HepG2 (cell line): Measurements from ENCODE around the gene TNNT1. TPM values are rescaled to one million over a fixed set of nuclear protein-coding genes. Genes with fewer than 3 reads are reported as not detected.
A peak's percentile ranks its signal among the peaks of the same experiment; 100 is the strongest.

Experiments used
- AGO2 ChIP-seq: fragments of 200-400 bp; formaldehyde crosslinking; optimal IDR thresholded peaks from 2 replicates; pipeline ENCODE3; 2017; ENCODE audit warnings: mild to moderate bottlenecking, low read depth, low read length, moderate library complexity
- CBFB ChIP-seq: sonication (generic); formaldehyde crosslinking; IDR thresholded peaks from 2 replicates; pipeline ENCODE4 v1.4.0; 2020; ENCODE audit warnings: missing genetic modification reagents
- CREBL2 ChIP-seq: sonication (generic); formaldehyde crosslinking; IDR thresholded peaks from 2 replicates; pipeline ENCODE4 v1.8.1; 2023; ENCODE audit warnings: missing genetic modification reagents, mild to moderate bottlenecking, borderline replicate concordance
- FOXP1 ChIP-seq, 2 experiments: fragments of 450-650 bp in 1 of 2; IDR thresholded peaks; 2 replicates each; pipeline ENCODE4 v1.6.1; 2017 to 2018; ENCODE audit warnings: antibody characterized with exemption in 1 of 2
- HHEX ChIP-seq: IDR thresholded peaks from 2 replicates; pipeline ENCODE4 v1.6.1; 2016; ENCODE audit warnings: control low read depth
- HOXA9 ChIP-seq: sonication (generic); formaldehyde crosslinking; IDR thresholded peaks from 2 replicates; pipeline ENCODE4 v1.8.1; 2022; ENCODE audit warnings: missing genetic modification reagents, mild to moderate bottlenecking, moderate library complexity, borderline replicate concordance
- LCORL ChIP-seq, 2 experiments: fragments of 450-650 bp in 1 of 2; sonication (generic) in 1 of 2; formaldehyde crosslinking in 1 of 2; IDR thresholded peaks; 2 replicates each; pipeline versions ENCODE4 v1.5.0 to v1.6.1; 2017 to 2020; ENCODE audit warnings: antibody characterized with exemption in 1 of 2, missing genetic modification reagents in 1 of 2
- MAF1 ChIP-seq: sonication (generic); formaldehyde crosslinking; IDR thresholded peaks from 2 replicates; pipeline ENCODE4 v1.5.0; 2020; ENCODE audit warnings: missing genetic modification reagents, borderline replicate concordance
- NFATC3 ChIP-seq: sonication (generic); formaldehyde crosslinking; IDR thresholded peaks from 2 replicates; pipeline ENCODE4 v1.5.1; 2020; ENCODE audit warnings: mild to moderate bottlenecking, missing genetic modification reagents
- SIN3B ChIP-seq: fragments of 150-350 bp; IDR thresholded peaks from 2 replicates; pipeline ENCODE4 v1.6.1; 2014; ENCODE audit warnings: low read length
- SRF ChIP-seq: IDR thresholded peaks from 2 replicates; pipeline ENCODE4 v1.6.1; 2011; ENCODE audit warnings: mild to moderate bottlenecking, low read depth, low read length, moderate library complexity
- SRSF4 ChIP-seq: fragments of 200-400 bp; formaldehyde crosslinking; IDR thresholded peaks from one replicate; pipeline ENCODE4 v1.6.1; 2018; ENCODE audit warnings: mild to moderate bottlenecking, low read depth, low read length, moderate library complexity; ENCODE audit not compliant: poor library complexity, severe bottlenecking
- SRY ChIP-seq: sonication (generic); formaldehyde crosslinking; IDR thresholded peaks from 2 replicates; pipeline ENCODE4 v1.8.0; 2022; ENCODE audit warnings: mild to moderate bottlenecking, missing genetic modification reagents
- TMF1 ChIP-seq: sonication (generic); formaldehyde crosslinking; IDR thresholded peaks from 2 replicates; pipeline ENCODE4 v1.8.1; 2022; ENCODE audit warnings: low read depth, missing genetic modification reagents
- XRCC5 ChIP-seq: fragments of 200-400 bp; formaldehyde crosslinking; optimal IDR thresholded peaks from 2 replicates; pipeline ENCODE3; 2017; ENCODE audit warnings: mild to moderate bottlenecking, low read length
- ZFP37 ChIP-seq: sonication (generic); formaldehyde crosslinking; IDR thresholded peaks from 2 replicates; pipeline ENCODE4 v1.4.0; 2020; ENCODE audit warnings: missing genetic modification reagents, borderline replicate concordance
- ZFP62 ChIP-seq: sonication (generic); formaldehyde crosslinking; IDR thresholded peaks from 2 replicates; pipeline ENCODE4 v1.4.0; 2020; ENCODE audit warnings: missing genetic modification reagents
- ZFP90 ChIP-seq: sonication (generic); formaldehyde crosslinking; IDR thresholded peaks from 2 replicates; pipeline ENCODE4 v1.8.0; 2022; ENCODE audit warnings: missing genetic modification reagents, mild to moderate bottlenecking, inconsistent platforms, borderline replicate concordance
- ZMYM2 ChIP-seq: sonication (generic); formaldehyde crosslinking; IDR thresholded peaks from 2 replicates; pipeline ENCODE4 v1.8.0; 2022; ENCODE audit warnings: mild to moderate bottlenecking, missing genetic modification reagents
- ZNF225 ChIP-seq: sonication (generic); formaldehyde crosslinking; IDR thresholded peaks from 2 replicates; pipeline ENCODE4 v1.4.0; 2020; ENCODE audit warnings: mild to moderate bottlenecking, missing genetic modification reagents
- ZNF253 ChIP-seq: sonication (generic); formaldehyde crosslinking; IDR thresholded peaks from 2 replicates; pipeline ENCODE4 v1.8.0; 2022; ENCODE audit warnings: mild to moderate bottlenecking, missing genetic modification reagents, borderline replicate concordance
- ZNF3 ChIP-seq: IDR thresholded peaks from 2 replicates; pipeline ENCODE4 v1.7.0; 2017; ENCODE audit warnings: inconsistent platforms
- ZNF652 ChIP-seq: IDR thresholded peaks from 2 replicates; pipeline ENCODE4 v1.6.1; 2016; ENCODE audit warnings: low read depth, borderline replicate concordance
- ZNF670 ChIP-seq: sonication (generic); formaldehyde crosslinking; IDR thresholded peaks from 2 replicates; pipeline ENCODE4 v1.8.0; 2022; ENCODE audit warnings: mild to moderate bottlenecking, missing genetic modification reagents, borderline replicate concordance
- ZNF790 ChIP-seq: sonication (generic); formaldehyde crosslinking; IDR thresholded peaks from 2 replicates; pipeline ENCODE4 v1.8.0; 2022; ENCODE audit warnings: missing genetic modification reagents, mild to moderate bottlenecking, borderline replicate concordance
- ZNF792 ChIP-seq: IDR thresholded peaks from 2 replicates; pipeline ENCODE4 v1.6.1; 2016
- polyA plus RNA-seq, 8 experiments: library from polyadenylated mRNA; depleted of rRNA in 3 of 8; stranded (reverse) in 7 of 8; unstranded in 1 of 8; fragments of >200 nt; fragmentation: Illumina TruSeq in 4 of 8; extraction: Trizol in 4 of 8; gene quantifications; 2 replicates each; pipeline versions ENCODE4 v1.2.1 to v1.2.3, GENCODE V29; 2011 to 2016; ENCODE audit warnings: low read depth in 4 of 8, missing spikeins in 1 of 8, mixed read lengths in 1 of 8; ENCODE audit not compliant: insufficient read depth in 1 of 8
- total RNA-seq, 5 experiments: library from RNA; depleted of rRNA; stranded (reverse); fragments of >200 nt; fragmentation: Illumina TruSeq; extraction: Trizol; gene quantifications; 2 replicates each; pipeline ENCODE4 v1.2.3, GENCODE V29; 2016; ENCODE audit warnings: low read depth in 1 of 5
- TF ChIP-seq, protein P1 (sequence below): sonication (generic); formaldehyde crosslinking; IDR thresholded peaks from 2 replicates; pipeline ENCODE4 v1.5.0; 2020; ENCODE audit warnings: mild to moderate bottlenecking, low read depth, missing genetic modification reagents, borderline replicate concordance
- TF ChIP-seq, protein P2 (sequence below): sonication (generic); formaldehyde crosslinking; conservative IDR thresholded peaks from 2 replicates; pipeline ENCODE4 v1.8.0; 2022; ENCODE audit warnings: mild to moderate bottlenecking, moderate library complexity, missing genetic modification reagents
- TF ChIP-seq, protein P3 (sequence below): sonication (generic); formaldehyde crosslinking; IDR thresholded peaks from 2 replicates; pipeline ENCODE4 v1.8.1; 2023; ENCODE audit warnings: mild to moderate bottlenecking, missing genetic modification reagents

The TNNT1 gene
- total and polyA plus RNA-seq, 2 of the 13 experiments (the other 11 are each of a cell fraction or from before 2014, with no cell fraction given): 1.3 to 2.4 TPM

DNA sequence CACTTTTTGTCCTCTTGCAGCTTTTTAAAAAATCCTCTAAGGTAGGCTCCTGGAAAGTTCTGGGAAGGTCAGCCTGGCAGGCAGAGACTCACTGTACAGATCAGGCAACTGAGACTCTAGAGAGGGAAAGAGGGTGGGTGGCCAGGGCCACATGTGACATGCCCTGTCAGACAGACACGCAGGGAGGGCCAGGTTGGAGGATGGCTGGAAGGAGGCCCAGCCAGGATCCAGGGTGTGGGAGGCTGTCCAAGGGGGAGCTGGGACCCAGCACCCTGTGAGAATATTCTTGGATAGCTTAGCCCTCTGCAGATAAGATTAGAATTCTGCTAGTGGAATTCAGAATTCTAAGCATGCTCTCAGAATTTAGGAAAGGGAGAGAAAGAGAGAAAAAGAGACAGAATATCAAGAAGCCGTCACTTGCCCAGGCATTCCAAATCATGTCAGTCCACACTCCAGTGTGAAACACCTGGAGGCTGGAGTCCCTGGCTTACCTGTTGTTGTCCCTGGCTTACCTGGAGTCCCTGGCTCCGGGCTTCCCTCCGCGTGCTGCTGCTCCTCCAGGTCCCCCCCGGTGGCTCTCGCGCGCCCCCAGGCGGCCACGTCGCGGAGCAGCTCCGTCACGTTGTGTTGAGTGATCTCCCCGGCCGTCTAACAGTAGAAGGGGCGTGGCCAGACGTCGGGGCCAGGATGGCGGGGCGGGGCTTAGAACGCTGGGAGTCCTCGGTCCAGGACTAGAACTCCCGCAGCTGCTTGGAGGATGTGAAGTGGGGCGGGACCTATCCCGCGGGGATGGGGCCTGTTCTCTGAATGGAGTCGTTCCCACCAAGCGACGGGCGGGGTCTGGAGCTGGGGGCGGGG, 11.4 kb upstream of the TNNT1 start (continued):
- TF ChIP-seq SRY: no peak
- TF ChIP-seq NFATC3 (CRISPR knock-in tag): no peak
- no peak for TF ChIP-seq ZNF792 (CRISPR knock-in tag)
- TF ChIP-seq ZNF3 (CRISPR knock-in tag): no peak
- no peak for TF ChIP-seq SRF
- TF ChIP-seq CBFB: no peak
- no peak for TF ChIP-seq ZNF670 (CRISPR knock-in tag)
- peak; percentile 95 for TF ChIP-seq XRCC5
- TF ChIP-seq, protein P1, sequence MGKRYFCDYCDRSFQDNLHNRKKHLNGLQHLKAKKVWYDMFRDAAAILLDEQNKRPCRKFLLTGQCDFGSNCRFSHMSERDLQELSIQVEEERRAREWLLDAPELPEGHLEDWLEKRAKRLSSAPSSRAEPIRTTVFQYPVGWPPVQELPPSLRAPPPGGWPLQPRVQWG (CRISPR knock-in tag): no peak
- no peak for TF ChIP-seq ZFP90
- no peak for TF ChIP-seq ZNF225 (CRISPR knock-in tag)
- no peak for TF ChIP-seq MAF1 (CRISPR knock-in tag)
- TF ChIP-seq, protein P2, sequence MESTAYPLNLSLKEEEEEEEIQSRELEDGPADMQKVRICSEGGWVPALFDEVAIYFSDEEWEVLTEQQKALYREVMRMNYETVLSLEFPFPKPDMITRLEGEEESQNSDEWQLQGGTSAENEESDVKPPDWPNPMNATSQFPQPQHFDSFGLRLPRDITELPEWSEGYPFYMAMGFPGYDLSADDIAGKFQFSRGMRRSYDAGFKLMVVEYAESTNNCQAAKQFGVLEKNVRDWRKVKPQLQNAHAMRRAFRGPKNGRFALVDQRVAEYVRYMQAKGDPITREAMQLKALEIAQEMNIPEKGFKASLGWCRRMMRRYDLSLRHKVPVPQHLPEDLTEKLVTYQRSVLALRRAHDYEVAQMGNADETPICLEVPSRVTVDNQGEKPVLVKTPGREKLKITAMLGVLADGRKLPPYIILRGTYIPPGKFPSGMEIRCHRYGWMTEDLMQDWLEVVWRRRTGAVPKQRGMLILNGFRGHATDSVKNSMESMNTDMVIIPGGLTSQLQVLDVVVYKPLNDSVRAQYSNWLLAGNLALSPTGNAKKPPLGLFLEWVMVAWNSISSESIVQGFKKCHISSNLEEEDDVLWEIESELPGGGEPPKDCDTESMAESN: no peak
- TF ChIP-seq FOXP1 (IDR thresholded peaks at IDR 0.05): no peak
- TF ChIP-seq FOXP1 (CRISPR knock-in tag; IDR thresholded peaks at IDR 0.05): no peak
- no peak for TF ChIP-seq ZNF253 (CRISPR knock-in tag)
- TF ChIP-seq, protein P3, sequence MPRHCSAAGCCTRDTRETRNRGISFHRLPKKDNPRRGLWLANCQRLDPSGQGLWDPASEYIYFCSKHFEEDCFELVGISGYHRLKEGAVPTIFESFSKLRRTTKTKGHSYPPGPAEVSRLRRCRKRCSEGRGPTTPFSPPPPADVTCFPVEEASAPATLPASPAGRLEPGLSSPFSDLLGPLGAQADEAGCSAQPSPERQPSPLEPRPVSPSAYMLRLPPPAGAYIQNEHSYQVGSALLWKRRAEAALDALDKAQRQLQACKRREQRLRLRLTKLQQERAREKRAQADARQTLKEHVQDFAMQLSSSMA: no peak
- TF ChIP-seq ZNF790 (CRISPR knock-in tag): no peak
- TF ChIP-seq ZMYM2 (CRISPR knock-in tag): peak; percentile 77; the same call in 1 of the 2 replicates
- TF ChIP-seq TMF1 (CRISPR knock-in tag): no peak
- no peak for TF ChIP-seq HHEX
- no peak for TF ChIP-seq ZFP37 (CRISPR knock-in tag)
- TF ChIP-seq HOXA9: no peak
- no peak for TF ChIP-seq LCORL (IDR thresholded peaks at IDR 0.05)
- no peak for TF ChIP-seq LCORL (CRISPR knock-in tag; IDR thresholded peaks at IDR 0.05)
- peak; percentile 79; the same call in 1 of the 2 replicates for TF ChIP-seq ZNF652
- TF ChIP-seq AGO2: no peak
- TF ChIP-seq SIN3B: no peak
- TF ChIP-seq SRSF4: no peak
- no peak for TF ChIP-seq ZFP62
- no peak for TF ChIP-seq CREBL2 (CRISPR knock-in tag)
